Central memory CD8-positive, alpha-beta T cell (primary cell): ENCODE results near the gene ANKRD33.
A peak's percentile ranks its signal among the peaks of the same experiment; 100 is the strongest.

Experiments
- ATAC-seq: fragments of 150-1000 bp; cut with Tn5 transposase; replicated peaks from 2 replicates; pipeline ENCODE4 v1.10.0; 2022; ENCODE audit warnings: mild to moderate bottlenecking, moderate FRiP score, moderate number of reproducible peaks; ENCODE audit not compliant: poor library complexity, severe bottlenecking; ENCODE audit errors: extremely low read depth
- DNase-seq, 2 donors: peaks; one replicate each; pipeline ENCODE4 v3.0.0; 2021; ENCODE audit warnings: low spot score in 2 of 2
- H3K27ac Mint-ChIP-seq: one replicate; pipeline ENCODE4 v1.8.0; 2022; ENCODE audit warnings: low read depth, mild to moderate bottlenecking, moderate library complexity, mixed read lengths
- H3K27me3 Mint-ChIP-seq: one replicate; pipeline ENCODE4 v1.8.0; 2022; ENCODE audit warnings: mixed read lengths
- H3K36me3 Mint-ChIP-seq: one replicate; pipeline ENCODE4 v1.8.0; 2022; ENCODE audit warnings: mild to moderate bottlenecking, moderate library complexity, mixed read lengths; ENCODE audit not compliant: insufficient read depth
- H3K4me1 Mint-ChIP-seq: one replicate; pipeline ENCODE4 v1.8.0; 2022; ENCODE audit warnings: mixed read lengths
- H3K4me3 Mint-ChIP-seq: one replicate; pipeline ENCODE4 v1.8.0; 2022; ENCODE audit warnings: mild to moderate bottlenecking, moderate library complexity, mixed read lengths
- H3K9me3 Mint-ChIP-seq: one replicate; pipeline ENCODE4 v1.8.0; 2022; ENCODE audit warnings: mixed read lengths

The ANKRD33 gene

DNA sequence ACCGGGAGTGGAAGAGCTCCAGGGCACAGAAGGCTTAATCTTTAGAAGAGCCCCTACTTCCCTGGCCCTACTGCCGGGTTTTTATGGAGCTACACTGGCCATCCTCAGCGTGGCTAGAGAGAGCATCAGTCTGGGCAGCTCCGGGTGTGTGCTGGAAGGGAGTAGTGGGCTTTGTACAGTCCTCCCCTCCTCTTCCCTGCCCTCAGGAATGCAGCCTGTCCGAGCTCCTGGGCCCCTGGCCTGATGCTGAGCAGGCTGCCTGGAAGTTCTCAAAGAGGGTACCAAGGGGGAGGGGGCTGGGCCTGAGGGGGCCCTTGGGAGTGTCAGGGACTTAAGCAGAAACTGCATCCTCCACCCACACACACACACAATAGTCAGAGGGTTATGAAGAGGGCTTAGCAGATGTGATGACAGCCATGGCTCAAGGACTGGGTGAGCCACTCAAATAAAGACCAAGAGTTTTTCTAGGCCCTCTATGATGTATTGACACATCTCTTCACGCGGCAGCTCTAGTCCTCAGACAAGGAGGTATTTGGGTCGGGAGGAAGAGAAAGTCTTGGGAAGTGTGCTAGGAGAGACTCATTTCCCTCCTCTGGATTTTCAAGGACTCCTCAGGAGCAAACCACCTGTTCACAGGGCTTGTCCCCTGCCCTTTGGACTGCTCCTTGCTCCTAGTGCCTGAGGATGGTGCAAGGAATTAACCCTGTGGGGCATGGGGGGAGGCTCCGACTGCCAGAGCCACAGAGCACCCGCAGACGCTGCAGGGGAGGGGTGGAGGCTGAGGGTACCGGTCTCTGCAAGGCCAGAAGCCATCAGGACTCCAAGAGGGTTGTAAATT is 22.9 kb upstream of the ANKRD33 start:
- H3K4me3 Mint-ChIP-seq = no peak overlapping the region
- H3K27ac Mint-ChIP-seq = no peak overlapping the region
- H3K27me3 Mint-ChIP-seq = peaks cover 96% of the 10 kb centered on the region
- ATAC-seq (no peak), DNase-seq (no peak)
- peaks cover 10% of the 10 kb centered on the region for H3K4me1 Mint-ChIP-seq
- H3K36me3 Mint-ChIP-seq = peaks cover 4% of the 10 kb centered on the region
- no peaks in the 10 kb centered on the region for H3K9me3 Mint-ChIP-seq

DNA sequence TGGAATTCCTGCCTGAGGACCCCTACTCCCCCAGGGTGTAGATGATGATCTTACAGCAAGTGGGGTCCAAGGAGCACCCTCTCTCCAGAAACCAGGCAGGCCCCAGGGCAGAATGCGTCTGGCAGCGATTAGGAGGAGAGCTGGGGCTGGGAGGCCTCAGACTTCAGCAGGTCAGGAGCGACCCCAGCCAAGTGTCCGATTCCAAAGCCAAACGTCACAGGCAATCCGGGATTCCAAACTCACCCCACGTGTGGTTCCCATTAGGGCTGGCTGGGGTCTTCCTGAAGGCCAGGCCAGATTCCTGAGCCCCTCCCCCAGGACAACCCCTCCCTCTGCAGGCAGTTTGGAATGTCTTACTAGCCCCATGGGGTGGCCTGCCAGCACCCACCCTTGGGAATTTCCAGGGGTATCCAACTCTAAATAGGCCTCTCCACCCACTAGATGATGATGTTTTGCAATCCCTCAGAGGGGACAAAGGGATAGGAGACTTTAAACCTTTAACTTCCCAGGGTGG is 22.1 kb upstream of the ANKRD33 start:
- H3K27me3 Mint-ChIP-seq = peaks cover 96% of the 10 kb centered on the region
- H3K4me1 Mint-ChIP-seq = peaks cover 14% of the 10 kb centered on the region

DNA sequence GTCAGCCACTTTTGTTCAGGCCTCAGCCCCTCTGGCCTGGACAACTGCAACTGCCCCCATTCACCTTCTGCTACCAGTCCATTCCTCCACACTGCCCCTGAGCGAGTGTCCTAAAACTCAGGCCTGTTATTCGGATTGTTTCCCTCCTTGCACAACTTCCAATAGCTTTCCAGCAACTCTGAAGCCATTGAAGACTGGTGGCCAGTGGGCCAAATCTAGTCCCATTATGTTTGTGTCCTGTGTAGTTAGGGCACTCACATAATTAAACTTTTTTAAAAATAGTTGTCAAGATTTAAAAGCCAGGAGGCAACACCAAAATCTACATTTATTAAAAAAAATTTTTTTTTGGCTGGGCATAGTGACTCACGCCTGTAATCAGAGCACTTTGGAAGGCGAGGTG is 21.6 kb upstream of the ANKRD33 start:
- H3K9me3 Mint-ChIP-seq = no peaks in the 10 kb centered on the region
- H3K27me3 Mint-ChIP-seq = peaks cover 96% of the 10 kb centered on the region
- H3K36me3 Mint-ChIP-seq = peaks cover 3% of the 10 kb centered on the region
- H3K4me3 Mint-ChIP-seq = no peak overlapping the region
- no peak overlapping the region for H3K27ac Mint-ChIP-seq
- ATAC-seq (no peak), DNase-seq (no peak)
- peaks cover 14% of the 10 kb centered on the region for H3K4me1 Mint-ChIP-seq

More for the DNA sequence above, 22.1 kb upstream of the ANKRD33 start:
- Mint-ChIP-seq H3K36me3 (peaks cover 4% of the 10 kb centered on the region), H3K4me3 (no peak overlapping the region), H3K9me3 (no peaks in the 10 kb centered on the region), H3K27ac (no peak overlapping the region)
- DNase-seq = no peak
- ATAC-seq = no peak

GRCh38 chr12:51866762-51867161 is 21.1 kb upstream of the ANKRD33 start:
- H3K4me3 Mint-ChIP-seq = no peak overlapping the region
- no peak for DNase-seq
- ATAC-seq = no peak
- no peaks in the 10 kb centered on the region for H3K9me3 Mint-ChIP-seq
- peaks cover 14% of the 10 kb centered on the region for H3K4me1 Mint-ChIP-seq
- peaks cover 96% of the 10 kb centered on the region for H3K27me3 Mint-ChIP-seq
- no peak overlapping the region for H3K27ac Mint-ChIP-seq
- H3K36me3 Mint-ChIP-seq = peaks cover 3% of the 10 kb centered on the region

GRCh38 chr12:51867371-51867770 is 20.5 kb upstream of the ANKRD33 start:
- ATAC-seq (no peak), DNase-seq (no peak)
- Mint-ChIP-seq H3K36me3 (peaks cover 3% of the 10 kb centered on the region), H3K9me3 (no peaks in the 10 kb centered on the region), H3K4me3 (no peak overlapping the region), H3K27me3 (peaks cover 91% of the 10 kb centered on the region), H3K27ac (no peak overlapping the region), H3K4me1 (peaks cover 14% of the 10 kb centered on the region)

- H3K9me3 Mint-ChIP-seq = no peaks in the 10 kb centered on the region
Observed at GRCh38 chr12:51867796-51868428, 20.0 kb upstream of the ANKRD33 start.

DNA sequence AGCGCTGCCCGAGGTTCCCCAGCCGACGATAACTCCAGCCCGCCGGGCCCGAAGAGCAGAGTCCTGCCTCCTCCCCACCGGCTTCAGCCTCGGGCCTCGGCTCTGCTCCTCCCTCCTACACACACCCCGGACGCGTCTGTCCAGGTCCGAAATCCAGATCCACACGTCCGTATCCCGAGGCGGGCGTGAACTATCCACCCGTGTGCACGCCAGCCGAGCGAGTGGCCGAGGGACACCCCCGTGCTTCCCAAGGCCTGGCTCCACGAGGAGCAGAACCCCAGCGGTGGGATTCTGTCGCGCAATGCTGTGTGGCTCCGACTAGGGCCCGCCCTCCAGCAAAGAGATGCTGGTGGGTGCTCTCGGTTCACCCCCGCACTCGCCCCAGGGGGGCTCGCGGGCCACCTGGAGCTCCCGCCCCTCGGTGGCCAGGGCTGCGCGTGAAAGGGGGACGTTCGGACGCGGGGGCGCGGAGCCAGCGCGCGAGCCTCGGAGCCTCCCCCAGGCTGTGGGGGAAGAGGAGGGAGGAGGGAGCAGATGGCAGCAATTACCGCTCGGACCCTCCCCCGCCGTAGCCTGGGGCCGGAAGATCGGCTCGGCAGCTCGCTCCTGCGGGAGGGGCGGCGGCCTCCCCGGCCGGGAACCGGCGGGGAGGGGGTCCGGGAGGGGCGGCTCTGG is 18.9 kb upstream of the ANKRD33 start:
- Mint-ChIP-seq H3K27me3 (peaks cover 75% of the 10 kb centered on the region), H3K4me3 (no peak overlapping the region), H3K4me1 (peaks cover 7% of the 10 kb centered on the region), H3K27ac (no peak overlapping the region), H3K9me3 (no peaks in the 10 kb centered on the region), H3K36me3 (peaks cover 3% of the 10 kb centered on the region)
- ATAC-seq = no peak
- DNase-seq = no peak

More at GRCh38 chr12:51867796-51868428, 20.0 kb upstream of the ANKRD33 start:
- H3K27me3 Mint-ChIP-seq = peaks cover 86% of the 10 kb centered on the region
- H3K4me3 Mint-ChIP-seq = no peak overlapping the region
- DNase-seq (no peak), ATAC-seq (no peak)
- H3K27ac Mint-ChIP-seq = no peak overlapping the region
- peaks cover 3% of the 10 kb centered on the region for H3K36me3 Mint-ChIP-seq
- peaks cover 14% of the 10 kb centered on the region for H3K4me1 Mint-ChIP-seq

DNA sequence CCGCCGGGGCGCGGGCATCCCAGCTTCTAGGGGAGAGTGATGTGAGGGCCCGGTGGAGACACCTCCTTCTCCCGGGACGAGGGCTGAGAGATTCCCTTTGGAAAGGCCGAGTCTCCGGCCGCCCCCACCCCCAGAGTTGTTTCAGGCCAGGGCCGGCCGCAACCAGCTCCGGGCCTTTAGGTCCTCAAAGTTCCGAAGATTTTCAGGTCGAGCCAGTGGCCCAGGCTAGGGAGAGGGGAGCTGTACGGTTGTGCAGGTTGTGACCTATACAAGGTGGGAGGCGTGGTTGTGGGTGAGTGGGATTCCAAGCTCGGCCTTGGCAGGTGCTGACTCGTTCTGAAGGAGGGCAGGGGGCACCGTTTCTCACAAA is 18.4 kb upstream of the ANKRD33 start:
- H3K4me1 Mint-ChIP-seq = peaks cover 7% of the 10 kb centered on the region

GRCh38 chr12:51869931-51870330 is 18.0 kb upstream of the ANKRD33 start:
- ATAC-seq = no peak
- Mint-ChIP-seq H3K4me1 (peaks cover 7% of the 10 kb centered on the region), H3K9me3 (no peaks in the 10 kb centered on the region), H3K36me3 (peaks cover 3% of the 10 kb centered on the region), H3K27ac (no peak overlapping the region), H3K27me3 (peaks cover 68% of the 10 kb centered on the region), H3K4me3 (peak overlapping the region; percentile 19)
- DNase-seq = no peak

More for the DNA sequence above, 18.4 kb upstream of the ANKRD33 start:
- DNase-seq (no peak), ATAC-seq (no peak)
- peaks cover 72% of the 10 kb centered on the region for H3K27me3 Mint-ChIP-seq
- H3K27ac Mint-ChIP-seq = no peak overlapping the region
- no peaks in the 10 kb centered on the region for H3K9me3 Mint-ChIP-seq
- H3K4me3 Mint-ChIP-seq = no peak overlapping the region
- H3K36me3 Mint-ChIP-seq = peaks cover 3% of the 10 kb centered on the region

DNA sequence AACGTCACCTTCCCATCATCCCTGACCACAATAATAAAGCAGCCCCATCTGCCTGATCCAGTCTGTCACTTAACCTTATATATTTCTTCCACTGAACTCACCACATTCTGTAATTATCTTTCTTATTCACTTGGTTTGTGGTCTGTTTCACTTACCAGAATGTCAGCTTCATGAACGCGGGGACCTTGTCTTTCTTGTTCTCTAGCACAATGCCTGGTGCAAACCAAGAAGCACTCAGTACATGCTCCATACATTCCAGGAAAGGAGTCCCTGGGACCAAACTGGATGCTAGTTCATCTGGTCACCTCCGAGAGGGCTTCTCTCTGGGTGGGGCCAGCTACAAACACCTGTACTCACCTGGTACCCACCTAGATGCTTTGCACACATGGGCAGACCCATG is 17.4 kb upstream of the ANKRD33 start:
- H3K27me3 Mint-ChIP-seq = peaks cover 62% of the 10 kb centered on the region
- no peaks in the 10 kb centered on the region for H3K9me3 Mint-ChIP-seq
- peaks cover 3% of the 10 kb centered on the region for H3K36me3 Mint-ChIP-seq
- peaks cover 7% of the 10 kb centered on the region for H3K4me1 Mint-ChIP-seq
- H3K4me3 Mint-ChIP-seq = no peak overlapping the region
- no peak for ATAC-seq
- no peak for DNase-seq
- no peak overlapping the region for H3K27ac Mint-ChIP-seq

DNA sequence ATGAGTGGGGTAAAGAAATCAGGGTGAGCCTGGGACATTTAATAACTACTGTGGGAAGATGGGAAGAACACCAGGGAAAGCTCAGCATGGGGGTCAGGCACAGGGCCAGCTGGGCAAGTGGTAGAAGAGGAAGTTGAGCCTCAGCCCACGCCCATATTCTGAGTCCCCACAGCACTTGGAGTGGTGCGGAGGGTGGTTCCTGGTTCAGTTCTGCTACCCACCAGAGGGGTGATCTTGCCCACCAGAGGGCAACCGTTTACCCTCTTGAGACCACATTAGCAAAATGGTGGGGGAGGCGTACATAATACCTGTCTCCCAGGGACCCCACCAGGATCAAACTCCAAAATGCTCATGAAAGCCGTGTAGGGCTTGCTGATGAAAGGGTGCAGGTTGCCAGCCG is 16.8 kb upstream of the ANKRD33 start:
- peaks cover 56% of the 10 kb centered on the region for H3K27me3 Mint-ChIP-seq
- H3K36me3 Mint-ChIP-seq = peaks cover 3% of the 10 kb centered on the region
- ATAC-seq = no peak

GRCh38 chr12:51871918-51872688 is 15.8 kb upstream of the ANKRD33 start:
- Mint-ChIP-seq H3K27ac (no peak overlapping the region), H3K27me3 (peaks cover 48% of the 10 kb centered on the region), H3K36me3 (peaks cover 3% of the 10 kb centered on the region), H3K4me3 (no peak overlapping the region), H3K9me3 (no peaks in the 10 kb centered on the region), H3K4me1 (peaks cover 7% of the 10 kb centered on the region)
- DNase-seq (no peak), ATAC-seq (no peak)

More for the DNA sequence above, 16.8 kb upstream of the ANKRD33 start:
- DNase-seq = no peak
- peaks cover 7% of the 10 kb centered on the region for H3K4me1 Mint-ChIP-seq
- no peak overlapping the region for H3K4me3 Mint-ChIP-seq
- H3K9me3 Mint-ChIP-seq = no peaks in the 10 kb centered on the region
- H3K27ac Mint-ChIP-seq = no peak overlapping the region
